Natural killer cell (primary cell): ENCODE data around the gene NDUFA5. TPM values are rescaled to one million over a fixed set of nuclear protein-coding genes. Genes with fewer than 3 reads are reported as not detected.

ENCODE experiments used
- ATAC-seq, 3 donors: fragments of 150-1000 bp in 2 of 3; fragments of 200-7000 bp in 1 of 3; cut with Tn5 transposase; 1 replicate in 1 of 3; 2 replicates in 2 of 3; pipeline ENCODE4 v1.10.0; 2021; ENCODE audit warnings: mild to moderate bottlenecking in 2 of 3, moderate library complexity in 2 of 3
- DNase-seq, 2 donors: peaks; one replicate each; pipeline versions ENCODE4 v3.0.0 to v3.0.0-alpha.2; 2013 to 2021; ENCODE audit warnings: mixed read lengths in 1 of 2
- H3K27ac ChIP-seq: one replicate; pipeline ENCODE4 v1.5.1; 2013; ENCODE audit warnings: mild to moderate bottlenecking, low read length
- H3K27me3 ChIP-seq: one replicate; pipeline ENCODE4 v1.6.1; 2013; ENCODE audit warnings: low read length; ENCODE audit not compliant: control insufficient read depth, insufficient read depth
- H3K36me3 ChIP-seq: one replicate; pipeline ENCODE4 v1.6.1; 2013; ENCODE audit warnings: low read length; ENCODE audit not compliant: control insufficient read depth, insufficient read depth
- H3K4me1 ChIP-seq: one replicate; pipeline ENCODE4 v1.6.1; 2013; ENCODE audit warnings: low read length; ENCODE audit not compliant: control insufficient read depth, insufficient read depth
- H3K4me3 ChIP-seq: one replicate; pipeline ENCODE4 v1.5.1; 2013; ENCODE audit warnings: low read length
- H3K9me3 ChIP-seq: one replicate; pipeline ENCODE4 v1.6.1; 2013; ENCODE audit warnings: low read length; ENCODE audit not compliant: control insufficient read depth, insufficient read depth
- H3K27ac Mint-ChIP-seq, 2 donors: one replicate each; pipeline ENCODE4 v1.8.0; 2022; ENCODE audit warnings: mild to moderate bottlenecking in 2 of 2, mixed read lengths in 2 of 2, moderate library complexity in 1 of 2
- H3K27me3 Mint-ChIP-seq, 2 donors: one replicate each; pipeline ENCODE4 v1.8.0; 2022; ENCODE audit warnings: low read depth in 2 of 2, mixed read lengths in 2 of 2
- H3K36me3 Mint-ChIP-seq: one replicate; pipeline ENCODE4 v1.8.0; 2022; ENCODE audit warnings: mixed read lengths
- H3K4me1 Mint-ChIP-seq, 2 donors: one replicate each; pipeline ENCODE4 v1.8.0; 2022; ENCODE audit warnings: mixed read lengths in 2 of 2
- H3K4me3 Mint-ChIP-seq: one replicate; pipeline ENCODE4 v1.8.0; 2022; ENCODE audit warnings: mild to moderate bottlenecking, moderate library complexity, mixed read lengths
- H3K9me3 Mint-ChIP-seq, 2 donors: one replicate each; pipeline ENCODE4 v1.8.0; 2022; ENCODE audit warnings: mixed read lengths in 2 of 2
- WGBS: methylation state at CpG from one replicate; pipeline ENCODE4 v1.1.7; 2013; ENCODE audit warnings: missing lambda C conversion rate; ENCODE audit not compliant: insufficient coverage; 5-methylcytosine and 5-hydroxymethylcytosine counted together
- intact Hi-C: fragments of 100-400 bp; cut with micrococcal nuclease; formaldehyde crosslinking; loops from one replicate; pipeline ENCODE4 v1.14.2; 2022
- total RNA-seq, 4 donors: library from RNA; stranded (reverse); fragments of 120-200 nt in 1 of 4; gene quantifications; one replicate each; pipeline versions ENCODE4 v1.2.3 to v1.2.4, GENCODE V29; 2013 to 2022
- TF ChIP-seq, protein P1 (sequence below): fragments of 200-600 bp; IDR thresholded peaks from one replicate; pipeline ENCODE4 v1.8.0; 2022; ENCODE audit warnings: antibody characterized with exemption

The NDUFA5 gene
- total RNA-seq, 3 donors from 2014 or later (not counting 1 experiment from before 2014, with no cell fraction given) = 46.0 to 51.2 (median 50.4) TPM

DNA sequence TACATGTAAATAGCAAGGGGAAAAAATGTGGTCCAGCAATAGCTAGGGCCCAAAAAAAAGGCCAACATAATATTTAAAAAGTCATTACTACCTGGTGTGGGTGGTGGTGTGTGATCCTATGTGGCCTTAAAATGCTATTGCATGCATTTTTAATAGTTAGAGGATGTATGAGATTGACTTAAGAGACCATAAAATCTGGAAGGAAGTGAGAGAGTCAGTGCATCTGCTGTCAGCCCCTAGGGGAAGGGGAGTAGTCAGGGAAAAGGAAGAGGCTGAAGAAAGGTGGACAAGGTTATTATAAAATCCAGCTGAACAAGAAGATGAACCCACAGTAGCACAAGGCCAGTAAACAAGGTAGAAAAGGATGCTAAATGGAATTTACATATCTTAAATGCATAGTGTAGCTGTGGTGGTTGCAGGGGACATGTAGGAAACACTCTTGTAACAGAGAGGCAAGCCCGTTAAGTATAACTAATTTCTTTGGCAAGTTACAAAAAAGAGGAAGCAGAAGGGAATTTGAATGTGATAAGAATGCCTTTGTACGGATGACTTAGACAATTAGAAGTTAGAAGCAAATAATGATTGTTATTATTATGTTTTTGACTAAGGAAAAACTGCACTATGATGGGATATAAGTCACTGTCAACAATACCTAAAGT, 11.9 kb upstream of the NDUFA5 start:
- intact Hi-C loops = no loop called here
- no peaks in the 10 kb centered on the region for H3K36me3 Mint-ChIP-seq
- H3K9me3 Mint-ChIP-seq = no peaks in the 10 kb centered on the region
- TF ChIP-seq, protein P1, sequence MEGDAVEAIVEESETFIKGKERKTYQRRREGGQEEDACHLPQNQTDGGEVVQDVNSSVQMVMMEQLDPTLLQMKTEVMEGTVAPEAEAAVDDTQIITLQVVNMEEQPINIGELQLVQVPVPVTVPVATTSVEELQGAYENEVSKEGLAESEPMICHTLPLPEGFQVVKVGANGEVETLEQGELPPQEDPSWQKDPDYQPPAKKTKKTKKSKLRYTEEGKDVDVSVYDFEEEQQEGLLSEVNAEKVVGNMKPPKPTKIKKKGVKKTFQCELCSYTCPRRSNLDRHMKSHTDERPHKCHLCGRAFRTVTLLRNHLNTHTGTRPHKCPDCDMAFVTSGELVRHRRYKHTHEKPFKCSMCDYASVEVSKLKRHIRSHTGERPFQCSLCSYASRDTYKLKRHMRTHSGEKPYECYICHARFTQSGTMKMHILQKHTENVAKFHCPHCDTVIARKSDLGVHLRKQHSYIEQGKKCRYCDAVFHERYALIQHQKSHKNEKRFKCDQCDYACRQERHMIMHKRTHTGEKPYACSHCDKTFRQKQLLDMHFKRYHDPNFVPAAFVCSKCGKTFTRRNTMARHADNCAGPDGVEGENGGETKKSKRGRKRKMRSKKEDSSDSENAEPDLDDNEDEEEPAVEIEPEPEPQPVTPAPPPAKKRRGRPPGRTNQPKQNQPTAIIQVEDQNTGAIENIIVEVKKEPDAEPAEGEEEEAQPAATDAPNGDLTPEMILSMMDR = no peak
- peaks cover 20 to 42% of the 10 kb centered on the region in 2 donors for H3K27me3 Mint-ChIP-seq
- ATAC-seq (no peak), DNase-seq (no peak)
- no peak overlapping the region for H3K4me3 Mint-ChIP-seq
- no peaks in the 10 kb centered on the region for H3K4me1 ChIP-seq
- H3K27ac ChIP-seq = no peak overlapping the region
- no peak overlapping the region for H3K27ac Mint-ChIP-seq
- no peaks in the 10 kb centered on the region for H3K9me3 ChIP-seq
- H3K27me3 ChIP-seq = no peaks in the 10 kb centered on the region
- no peak overlapping the region for H3K4me3 ChIP-seq
- H3K36me3 ChIP-seq = no peaks in the 10 kb centered on the region
- WGBS = 5% methylated on average over 2 of the region's 2 CpGs
- H3K4me1 Mint-ChIP-seq = no peaks in the 10 kb centered on the region

DNA sequence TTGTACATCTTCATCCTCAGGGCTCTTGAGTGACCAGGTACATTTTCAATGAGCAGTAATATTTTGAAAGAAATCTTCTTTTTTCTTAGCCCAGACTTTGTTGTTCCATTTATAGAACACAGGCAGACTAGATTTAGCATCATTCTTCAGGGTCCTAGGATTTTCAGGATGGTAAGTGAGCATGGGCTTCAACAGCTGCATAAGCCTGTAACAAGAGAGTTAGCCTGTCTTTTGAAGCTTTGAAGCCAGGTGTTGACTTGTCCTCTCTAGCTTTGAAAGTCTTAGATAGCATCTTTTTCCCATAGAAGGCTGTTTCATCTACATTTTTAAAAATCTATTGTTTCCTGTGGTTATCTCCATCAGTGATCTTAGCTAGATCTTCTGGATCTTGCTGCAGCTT, 4.5 kb upstream of the NDUFA5 start:
- H3K27me3 Mint-ChIP-seq = peaks cover 5 to 14% of the 10 kb centered on the region in 2 donors
- no peak overlapping the region for H3K4me3 Mint-ChIP-seq
- no peaks in the 10 kb centered on the region for H3K36me3 Mint-ChIP-seq
- TF ChIP-seq, protein P1 = no peak
- no peaks in the 10 kb centered on the region for H3K4me1 Mint-ChIP-seq
- Histone ChIP-seq H3K27me3 (no peaks in the 10 kb centered on the region), H3K36me3 (no peaks in the 10 kb centered on the region), H3K4me3 (no peak overlapping the region), H3K4me1 (peaks cover 3% of the 10 kb centered on the region), H3K9me3 (no peaks in the 10 kb centered on the region), H3K27ac (no peak overlapping the region)
- no peak overlapping the region for H3K27ac Mint-ChIP-seq
- H3K9me3 Mint-ChIP-seq = no peaks in the 10 kb centered on the region
- ATAC-seq (no peak), DNase-seq (no peak)
- intact Hi-C loops = no loop called here

DNA sequence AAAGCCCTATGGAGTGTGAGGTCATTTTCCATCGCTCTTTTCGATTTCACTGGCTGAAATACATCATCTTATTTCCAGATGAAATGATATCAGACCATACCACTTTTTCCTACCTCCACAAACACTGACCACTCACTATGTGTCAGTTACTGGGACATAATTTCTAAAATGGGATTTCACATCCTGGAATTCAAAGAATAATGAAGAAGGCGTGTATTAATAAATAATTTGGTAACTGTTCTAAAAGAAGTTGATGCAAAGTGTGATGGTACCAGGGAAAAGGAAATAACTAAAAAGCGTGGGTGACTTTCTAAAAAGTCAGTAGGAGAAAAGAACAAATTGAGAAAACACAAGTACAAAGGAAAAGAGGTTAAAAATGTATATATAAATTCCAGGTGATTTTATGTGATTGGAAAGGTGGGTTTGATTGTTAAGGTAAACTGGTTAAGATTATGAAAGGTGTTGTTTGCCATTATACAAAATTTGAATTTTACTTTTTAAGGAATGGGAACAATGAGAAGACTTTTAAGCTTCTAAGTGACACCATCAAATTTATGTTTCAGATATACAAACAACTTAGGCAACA, 764 bp upstream of the NDUFA5 start:
- H3K36me3 ChIP-seq = peaks cover 4% of the 10 kb centered on the region
- no peaks in the 10 kb centered on the region for H3K27me3 ChIP-seq
- peaks cover 5% of the 10 kb centered on the region for H3K4me1 ChIP-seq
- Mint-ChIP-seq H3K36me3 (no peaks in the 10 kb centered on the region), H3K27ac (no peak overlapping the region), H3K4me1 (peaks cover 0 to 5% of the 10 kb centered on the region in 2 donors), H3K4me3 (no peak overlapping the region), H3K9me3 (no peaks in the 10 kb centered on the region), H3K27me3 (peaks cover 0 to 7% of the 10 kb centered on the region in 2 donors)
- DNase-seq = no peak
- H3K4me3 ChIP-seq = peak overlapping the region; percentile 92
- intact Hi-C loops = no loop called here
- H3K9me3 ChIP-seq = no peaks in the 10 kb centered on the region
- WGBS = 57% methylated on average over 4 of the region's 4 CpGs
- peak overlapping the region; percentile 63 for H3K27ac ChIP-seq
- no peak for ATAC-seq
- TF ChIP-seq, protein P1 = no peak
